Parathyroid adenoma (tissue), 2 donors: Measurements from ENCODE around the gene PSMA7.

Experiments used
- H2AFZ ChIP-seq: fragments of 300-600 bp; sonication (generic); one replicate; pipeline ENCODE4 v1.7.0; 2017; ENCODE audit warnings: antibody characterized with exemption, mild to moderate bottlenecking
- H3K27ac ChIP-seq: fragments of 300-600 bp; sonication (generic); one replicate; pipeline ENCODE4 v1.7.0; 2017
- H3K27me3 ChIP-seq: fragments of 300-600 bp; sonication (generic); one replicate; pipeline ENCODE4 v1.7.0; 2017; ENCODE audit warnings: low read length; ENCODE audit not compliant: control insufficient read depth, insufficient read depth
- H3K36me3 ChIP-seq: fragments of 300-600 bp; sonication (generic); one replicate; pipeline ENCODE4 v1.7.0; 2017; ENCODE audit warnings: low read length; ENCODE audit not compliant: control insufficient read depth, insufficient read depth
- H3K4me1 ChIP-seq: fragments of 300-600 bp; sonication (generic); one replicate; pipeline ENCODE4 v1.7.0; 2017; ENCODE audit warnings: control low read depth
- H3K4me2 ChIP-seq: fragments of 300-600 bp; sonication (generic); one replicate; pipeline ENCODE4 v1.7.0; 2017; ENCODE audit warnings: low read length
- H3K4me3 ChIP-seq: fragments of 300-600 bp; sonication (generic); one replicate; pipeline ENCODE4 v1.7.0; 2017; ENCODE audit warnings: low read depth, low read length
- H3K79me2 ChIP-seq: fragments of 300-600 bp; sonication (generic); one replicate; pipeline ENCODE4 v1.7.0; 2017; ENCODE audit warnings: control low read depth
- H3K9ac ChIP-seq: fragments of 300-600 bp; sonication (generic); one replicate; pipeline ENCODE4 v1.7.0; 2017; ENCODE audit warnings: mild to moderate bottlenecking
- H3K9me3 ChIP-seq: fragments of 300-600 bp; sonication (generic); one replicate; pipeline ENCODE4 v1.7.0; 2017; ENCODE audit warnings: low read length; ENCODE audit not compliant: control insufficient read depth
- CTCF ChIP-seq: fragments of 300-600 bp; sonication (generic); IDR thresholded peaks from one replicate; pipeline ENCODE4 v1.7.0; 2017; ENCODE audit warnings: antibody characterized with exemption, mild to moderate bottlenecking
- donor health status: primary hyperparathyroidism.

The PSMA7 gene

GRCh38 chr20:62103508-62104233, 39.5 kb downstream of the PSMA7 start:
- no peak for TF ChIP-seq CTCF

GRCh38 chr20:62101078-62101477, 42.1 kb downstream of the PSMA7 start:
- no peak for TF ChIP-seq CTCF
- Histone ChIP-seq H2AFZ (no peak overlapping the region), H3K9ac (no peak overlapping the region), H3K4me3 (no peak overlapping the region), H3K9me3 (no peaks in the 10 kb centered on the region), H3K27ac (no peak overlapping the region), H3K4me2 (no peak overlapping the region), H3K27me3 (no peaks in the 10 kb centered on the region), H3K79me2 (no peaks in the 10 kb centered on the region), H3K36me3 (no peaks in the 10 kb centered on the region), H3K4me1 (no peaks in the 10 kb centered on the region)

More at GRCh38 chr20:62103508-62104233, 39.5 kb downstream of the PSMA7 start:
- peaks cover 3% of the 10 kb centered on the region for H3K9me3 ChIP-seq
- H3K36me3 ChIP-seq = no peaks in the 10 kb centered on the region
- no peaks in the 10 kb centered on the region for H3K79me2 ChIP-seq
- no peak overlapping the region for H3K4me3 ChIP-seq
- no peaks in the 10 kb centered on the region for H3K27me3 ChIP-seq
- H3K27ac ChIP-seq = no peak overlapping the region
- H3K4me2 ChIP-seq = no peak overlapping the region
- H2AFZ ChIP-seq = no peak overlapping the region
- H3K9ac ChIP-seq = no peak overlapping the region
- H3K4me1 ChIP-seq = no peaks in the 10 kb centered on the region

GRCh38 chr20:62097881-62098407, 45.2 kb downstream of the PSMA7 start:
- TF ChIP-seq CTCF = no peak

GRCh38 chr20:62096421-62097380, 46.5 kb downstream of the PSMA7 start:
- Histone ChIP-seq H3K36me3 (no peaks in the 10 kb centered on the region), H3K4me3 (no peak overlapping the region), H3K9me3 (no peaks in the 10 kb centered on the region), H2AFZ (no peak overlapping the region), H3K27me3 (no peaks in the 10 kb centered on the region), H3K9ac (no peak overlapping the region), H3K27ac (no peak overlapping the region), H3K79me2 (no peaks in the 10 kb centered on the region), H3K4me1 (no peaks in the 10 kb centered on the region), H3K4me2 (no peak overlapping the region)
- no peak for TF ChIP-seq CTCF

More at GRCh38 chr20:62097881-62098407, 45.2 kb downstream of the PSMA7 start:
- Histone ChIP-seq H3K27ac (no peak overlapping the region), H3K27me3 (no peaks in the 10 kb centered on the region), H3K9ac (no peak overlapping the region), H3K9me3 (no peaks in the 10 kb centered on the region), H3K36me3 (no peaks in the 10 kb centered on the region), H3K4me2 (no peak overlapping the region), H3K4me1 (no peaks in the 10 kb centered on the region), H3K79me2 (no peaks in the 10 kb centered on the region), H3K4me3 (no peak overlapping the region), H2AFZ (no peak overlapping the region)
